Posterior cingulate gyrus (tissue), 11 donors: ENCODE data around the gene PPP4R4.

Experiments used
- DNase-seq, 10 donors: peaks; one replicate each; pipeline versions ENCODE4 v3.0.0 to v3.0.0-alpha.2; 2020 to 2021; ENCODE audit warnings: mixed read lengths in 3 of 10
- intact Hi-C: fragments of 100-400 bp; cut with DNase I; formaldehyde crosslinking; loops from one replicate; pipeline ENCODE4 v1.15.1; 2023

Gene PPP4R4, protein sequence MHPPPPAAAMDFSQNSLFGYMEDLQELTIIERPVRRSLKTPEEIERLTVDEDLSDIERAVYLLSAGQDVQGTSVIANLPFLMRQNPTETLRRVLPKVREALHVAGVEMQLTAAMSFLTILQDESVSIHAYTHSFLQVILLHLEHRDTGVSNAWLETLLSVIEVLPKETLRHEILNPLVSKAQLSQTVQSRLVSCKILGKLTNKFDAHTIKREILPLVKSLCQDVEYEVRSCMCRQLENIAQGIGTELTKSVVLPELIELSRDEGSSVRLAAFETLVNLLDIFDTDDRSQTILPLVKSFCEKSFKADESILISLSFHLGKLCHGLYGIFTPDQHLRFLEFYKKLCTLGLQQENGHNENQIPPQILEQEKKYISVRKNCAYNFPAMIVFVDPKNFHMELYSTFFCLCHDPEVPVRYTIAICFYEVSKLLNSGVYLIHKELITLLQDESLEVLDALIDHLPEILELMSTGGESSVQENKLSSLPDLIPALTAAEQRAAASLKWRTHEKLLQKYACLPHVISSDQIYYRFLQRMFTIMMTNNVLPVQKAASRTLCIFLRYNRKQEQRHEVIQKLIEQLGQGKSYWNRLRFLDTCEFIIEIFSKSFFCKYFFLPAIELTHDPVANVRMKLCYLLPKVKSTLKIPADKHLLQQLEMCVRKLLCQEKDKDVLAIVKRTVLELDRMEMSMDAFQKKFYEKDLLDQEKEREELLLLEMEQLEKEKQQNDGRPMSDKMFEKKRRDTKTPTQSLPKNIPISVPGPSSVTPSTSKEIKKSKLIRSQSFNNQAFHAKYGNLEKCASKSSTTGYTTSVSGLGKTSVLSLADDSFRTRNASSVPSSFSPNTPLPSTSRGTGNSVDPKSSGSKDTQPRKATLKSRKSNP

DNA sequence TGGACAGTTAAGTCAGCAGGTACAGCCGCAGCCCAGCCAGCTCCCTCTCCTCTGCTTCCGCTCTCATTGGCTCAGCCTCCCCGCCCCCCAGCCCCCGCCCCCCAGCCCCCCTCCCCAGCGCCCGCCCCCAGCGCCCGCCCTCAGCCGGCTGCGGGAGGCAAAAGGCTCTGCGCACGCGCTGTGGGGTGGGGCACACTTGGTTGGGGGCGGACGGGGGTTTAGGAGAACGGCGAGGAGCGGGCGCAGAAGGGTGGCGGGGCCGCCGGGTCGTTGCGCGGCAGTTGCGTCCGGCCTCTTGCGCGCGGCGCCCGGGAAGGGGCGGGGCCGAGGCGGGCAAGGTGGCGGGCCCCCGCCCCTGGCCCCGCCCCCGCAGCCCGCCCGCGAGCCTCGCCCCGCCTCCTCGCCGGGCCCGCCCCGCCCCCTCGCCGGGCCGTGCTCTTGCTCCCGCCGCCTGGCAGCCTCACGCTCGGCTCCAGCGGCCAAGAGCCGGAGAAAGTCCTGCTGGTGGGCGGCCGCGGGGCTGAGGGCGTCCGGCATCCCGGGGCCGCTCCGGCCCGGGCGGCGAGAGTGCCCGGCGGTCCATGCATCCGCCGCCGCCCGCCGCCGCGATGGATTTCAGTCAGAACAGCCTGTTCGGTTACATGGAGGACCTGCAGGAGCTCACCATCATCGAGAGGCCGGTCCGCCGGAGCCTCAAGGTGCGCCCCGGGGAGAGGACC, at the start of gene PPP4R4:
Gene PPP4R4, plus strand, starts transcription at position 438 of the 719 bp plus-strand sequence. Its CDS starts 144 bp downstream, at position 582.
- intact Hi-C loops, result loop anchor here (2.0 kb wide), 1 partner anchor 41 kb away; no protein-coding TSS in a partner anchor
- DNase-seq, result peak; percentile 72 to 96 (median 82)

DNA sequence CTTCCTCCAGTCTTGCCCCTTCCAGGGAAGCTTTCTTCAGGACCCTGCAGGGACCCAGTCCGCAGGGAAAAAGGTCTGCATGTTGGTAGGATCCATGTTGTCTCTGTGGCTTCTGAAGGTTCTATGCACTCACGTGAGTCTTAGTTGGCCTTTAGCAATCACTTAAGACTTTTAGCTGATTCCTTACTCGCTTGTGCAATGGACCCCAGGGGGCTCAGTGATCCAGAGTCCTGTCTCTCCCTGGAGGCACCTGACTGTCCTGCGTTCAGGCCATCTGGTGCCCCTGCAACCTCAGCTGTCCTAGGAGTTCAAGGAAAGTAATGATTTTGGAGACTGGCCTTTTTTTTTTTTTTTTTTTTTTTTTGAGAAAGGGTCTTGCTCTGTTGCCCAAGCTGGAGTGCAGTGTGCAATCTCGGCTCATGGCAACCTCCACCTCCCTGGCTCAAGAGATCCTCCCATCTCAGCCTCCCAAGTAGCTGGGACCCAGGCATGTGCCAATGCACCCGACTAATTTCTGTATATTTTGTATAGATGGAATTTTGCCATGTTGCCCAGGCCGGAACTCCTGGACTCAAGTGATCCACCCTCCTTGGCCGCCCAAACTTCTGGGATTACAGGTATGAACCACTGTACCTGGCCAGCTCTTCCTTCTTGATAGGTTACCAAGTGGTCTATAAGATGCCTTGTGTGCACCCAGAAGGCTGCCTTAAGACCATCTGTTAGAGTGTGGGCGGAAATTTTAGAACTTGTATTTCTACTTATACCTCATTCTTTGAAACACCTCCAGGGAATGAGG, 49.3 kb upstream of the PPP4R4 start:
- DNase-seq, result no peak
- intact Hi-C loops, result loop anchor here (5.0 kb wide), 1 partner anchor 42 kb away; the partner anchor contains the start of genes DDX24 and IFI27L1

DNA sequence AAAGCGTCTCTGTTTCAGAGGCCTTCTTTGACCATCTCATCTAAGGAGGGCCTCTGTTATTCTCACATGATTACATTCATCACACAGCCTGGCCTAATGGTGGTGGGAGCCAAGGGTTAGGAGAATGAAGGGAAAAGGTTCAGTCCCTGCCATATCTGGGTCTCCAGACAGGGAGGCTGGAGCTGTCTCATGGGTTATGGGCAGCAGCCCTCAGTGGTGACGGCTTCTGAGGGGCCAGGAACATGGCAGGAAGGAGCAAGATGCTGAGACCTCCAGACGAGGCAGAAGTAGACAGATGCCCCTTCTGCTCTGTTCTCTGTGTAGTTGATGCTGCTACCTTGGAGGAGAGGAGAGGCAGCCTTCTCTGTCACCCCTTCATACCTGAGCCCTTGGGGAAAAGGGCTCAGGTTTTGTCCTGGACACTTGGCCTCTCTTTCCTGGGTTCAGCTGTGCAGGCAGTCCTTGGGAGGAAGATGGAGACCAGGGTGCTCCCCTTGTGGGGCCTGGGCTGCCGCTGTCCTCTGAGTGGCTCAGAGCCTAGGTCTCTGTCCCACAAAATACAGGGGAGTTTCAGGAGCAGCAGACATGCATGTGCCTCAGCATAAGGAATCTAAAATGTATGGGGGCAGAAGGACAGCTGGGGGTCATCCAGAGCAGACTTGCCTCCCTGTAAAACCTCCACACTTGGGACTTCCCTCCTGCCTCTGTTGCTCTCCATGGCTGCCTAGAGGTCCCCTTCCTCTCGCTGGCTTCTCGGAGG, 48.3 kb upstream of the PPP4R4 start:
- no peak for DNase-seq
- intact Hi-C loops, result loop anchor here (5.0 kb wide), 1 partner anchor 44 kb away; the partner anchor contains the start of genes DDX24 and IFI27L1

DNA sequence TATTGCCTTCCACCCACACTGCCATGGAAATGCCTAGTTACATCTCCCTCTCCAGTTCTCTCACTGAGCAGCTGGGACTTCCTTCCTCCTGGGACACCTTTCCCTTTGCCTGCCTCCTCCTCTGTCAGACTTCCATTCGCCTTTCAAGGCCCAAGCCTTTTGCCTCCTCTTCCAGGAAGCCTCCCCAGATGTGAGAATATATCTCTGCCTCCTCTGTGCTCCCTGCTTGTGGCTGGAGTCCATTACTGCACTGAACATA, 47.8 kb upstream of the PPP4R4 start:
- no peak for DNase-seq
- intact Hi-C loops, result loop anchor here (5.0 kb wide), 1 partner anchor 44 kb away; the partner anchor contains the start of genes DDX24 and IFI27L1

DNA sequence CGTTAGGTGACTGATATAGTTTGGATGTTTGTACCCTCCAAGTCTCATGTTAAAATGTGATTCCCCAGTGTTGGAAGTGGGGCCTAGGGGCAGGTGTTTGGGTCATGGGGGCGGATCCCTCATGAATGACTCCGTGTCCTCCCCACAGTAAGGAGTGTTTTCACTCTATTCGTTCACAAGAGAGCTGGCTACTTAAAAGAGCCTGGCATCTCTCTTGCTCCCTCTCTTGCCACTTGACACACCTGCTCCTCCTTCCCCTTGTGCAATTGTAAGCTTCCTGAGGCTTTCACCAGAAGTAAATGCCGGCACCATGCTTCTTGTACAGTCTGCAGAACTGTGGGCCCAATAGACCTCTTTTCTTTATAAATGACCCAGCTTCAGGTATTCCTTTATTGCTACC, 47.3 kb upstream of the PPP4R4 start:
- intact Hi-C loops, result loop anchor here (5.0 kb wide), 1 partner anchor 44 kb away; the partner anchor contains the start of genes DDX24 and IFI27L1
- DNase-seq, result no peak

DNA sequence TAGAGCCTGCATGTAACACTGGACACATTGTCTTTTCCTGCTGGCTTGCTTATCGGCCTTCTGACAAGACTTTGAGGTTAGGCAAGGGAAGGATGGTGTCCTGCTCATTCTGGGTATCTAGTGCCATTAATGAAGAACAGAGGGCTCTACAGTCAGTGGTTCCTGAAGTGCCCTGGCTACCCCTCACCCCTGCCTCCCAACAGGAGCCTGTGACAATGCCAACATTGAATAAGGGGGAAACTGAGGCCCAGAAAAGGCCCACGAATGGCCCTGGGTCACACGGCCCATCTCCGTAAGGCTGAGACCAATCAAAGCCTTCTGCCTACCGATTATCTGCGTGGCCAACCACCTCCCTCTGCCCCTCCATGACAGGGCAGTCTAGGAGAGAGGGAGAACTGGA, 46.8 kb upstream of the PPP4R4 start:
- intact Hi-C loops, result loop anchor here (5.0 kb wide), 1 partner anchor 45 kb away; the partner anchor contains the start of genes DDX24 and IFI27L1
- no peak for DNase-seq

DNA sequence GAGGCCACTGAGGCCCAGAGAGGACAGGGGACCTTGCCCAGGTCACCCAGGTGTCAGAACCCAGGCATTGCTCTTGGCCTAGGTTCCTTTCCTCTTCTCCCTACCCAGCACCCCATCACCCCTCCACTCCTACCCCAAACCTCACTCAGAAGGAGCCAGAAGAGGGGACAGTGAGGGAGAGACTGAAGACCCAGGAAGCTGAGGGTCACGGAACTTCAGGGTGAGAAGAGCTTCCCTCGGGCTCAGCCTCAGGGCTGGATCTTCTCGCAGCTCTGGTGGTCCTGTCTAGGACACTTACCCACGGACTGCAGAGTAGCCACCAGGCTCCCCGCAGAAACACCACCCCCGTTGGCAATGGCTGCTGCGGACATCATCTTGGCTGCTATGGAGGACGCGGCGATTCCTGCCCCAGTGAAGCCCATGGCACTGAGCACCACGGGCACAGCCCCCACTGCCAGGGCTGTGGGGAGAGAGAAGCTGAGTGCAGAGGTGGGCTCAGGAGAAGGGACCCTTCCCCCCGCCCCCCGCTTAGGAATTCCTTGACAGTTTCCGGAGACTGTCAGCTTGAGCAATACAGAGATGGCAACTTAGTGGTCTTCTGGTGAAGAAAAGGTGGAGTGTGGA, 45.8 kb upstream of the PPP4R4 start:
- DNase-seq, result no peak
- intact Hi-C loops, result loop anchor here (5.0 kb wide), 1 partner anchor 46 kb away; the partner anchor contains the start of genes DDX24 and IFI27L1

DNA sequence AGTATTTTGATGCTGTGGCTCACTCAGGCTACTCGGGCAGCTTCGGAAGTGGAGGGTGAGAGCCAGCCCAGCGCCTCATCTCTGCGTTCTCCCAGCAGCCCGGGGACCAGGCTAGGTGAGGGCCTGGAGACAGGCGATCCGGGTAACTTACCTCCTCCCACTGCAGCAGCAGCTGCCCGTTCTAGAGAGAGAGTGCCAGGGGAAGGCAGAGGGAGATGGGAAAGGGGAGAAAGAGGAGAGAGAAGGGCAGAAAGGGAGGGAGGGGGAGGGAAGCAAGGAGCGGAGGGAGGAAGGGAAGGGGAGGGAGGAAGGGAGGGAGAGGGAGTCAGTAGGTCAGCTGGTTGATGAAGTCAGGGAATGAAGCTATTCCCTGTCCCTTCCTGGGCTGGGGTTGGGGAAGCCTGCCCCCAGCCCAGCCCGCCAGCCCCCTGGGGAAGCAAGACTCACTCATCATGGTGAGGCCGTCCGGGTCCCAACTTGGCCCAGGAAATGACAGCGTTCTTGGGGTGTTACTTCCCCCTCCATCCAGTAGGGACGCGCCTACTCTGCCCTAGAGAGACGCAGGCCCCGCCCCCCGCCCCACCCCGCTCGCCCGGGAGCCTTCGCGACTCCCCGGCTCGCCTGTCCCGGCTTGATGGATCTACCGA, 44.9 kb upstream of the PPP4R4 start, which contains the start of gene IFI27L2:
Gene IFI27L2, minus strand, starts transcription at position 494 of the 647 bp plus-strand sequence. Its CDS starts 40 bp downstream, at position 454.
- DNase-seq, result peak; percentile 57 to 94 (median 72)
- intact Hi-C loops, result loop anchor here (5.0 kb wide), 1 partner anchor 47 kb away; the partner anchor contains the start of genes DDX24 and IFI27L1

DNA sequence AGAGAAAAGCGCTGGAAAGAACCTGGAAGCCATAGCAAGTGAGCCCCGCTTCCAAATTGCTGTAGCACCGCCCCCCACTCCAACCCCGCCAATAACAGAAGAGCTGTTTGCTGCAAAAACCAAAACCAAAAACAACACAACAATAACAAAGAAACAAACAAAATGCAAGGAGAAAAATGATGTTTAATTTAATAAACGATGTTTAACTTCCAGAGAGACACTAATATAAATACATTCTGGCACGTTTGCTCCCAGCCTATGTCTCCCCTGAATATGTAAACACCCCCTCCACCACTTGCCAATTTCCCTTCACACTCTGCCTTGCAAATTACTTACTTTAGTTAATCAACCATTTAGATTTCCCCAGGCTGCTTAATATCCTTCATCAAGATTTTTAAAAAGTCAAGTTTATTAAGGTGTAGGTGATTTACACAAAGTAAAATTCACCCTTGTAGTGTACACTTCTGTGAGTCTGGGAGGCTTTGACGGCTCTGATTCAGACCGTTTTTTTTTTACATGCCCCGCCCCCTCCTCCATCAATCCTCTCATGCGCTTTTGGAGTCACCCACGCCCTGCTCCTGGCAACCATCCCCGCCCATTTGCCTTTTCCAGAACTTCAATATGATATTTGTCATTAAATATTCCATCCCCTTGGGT, 44.2 kb upstream of the PPP4R4 start:
- intact Hi-C loops, result loop anchor here (2.0 to 5.0 kb wide), 2 partner anchors 48 to 357 kb away; partner anchors contain the start of genes DDX24 and IFI27L1
- DNase-seq, result no peak

DNA sequence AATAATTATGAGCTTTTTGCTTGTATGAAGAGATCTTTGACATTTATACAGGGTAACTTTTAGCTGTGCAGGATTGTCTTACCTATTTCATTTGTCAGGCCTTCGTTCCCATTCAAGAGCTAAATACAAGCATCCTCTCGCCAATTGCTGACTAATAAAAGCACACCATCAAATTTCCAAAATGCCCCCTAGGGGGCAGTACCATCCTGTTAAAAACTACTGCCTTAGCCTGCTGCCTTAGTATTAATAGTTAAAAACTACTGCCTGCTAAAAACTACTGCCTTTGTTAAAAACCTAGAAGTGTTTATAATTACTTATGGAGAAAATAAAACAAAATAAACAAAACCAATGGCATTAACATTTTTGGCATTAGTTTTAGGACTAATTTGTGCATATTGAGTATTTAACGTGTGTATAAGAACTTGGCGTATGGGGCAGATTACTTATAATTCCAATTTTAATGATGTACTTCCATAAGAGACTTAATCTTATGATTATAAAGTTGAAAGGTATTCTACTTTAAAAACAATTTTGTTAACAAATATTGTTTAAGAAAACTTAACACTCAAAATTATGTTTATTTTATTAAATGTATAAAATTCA, 41.7 kb upstream of the PPP4R4 start:
- intact Hi-C loops, result loop anchor here (2.0 kb wide), 1 partner anchor 42 kb away; the partner anchor contains the start of gene PPP4R4
- DNase-seq, result peak in 4 of 10 donors; percentile 32 to 62 (median 54)

DNA sequence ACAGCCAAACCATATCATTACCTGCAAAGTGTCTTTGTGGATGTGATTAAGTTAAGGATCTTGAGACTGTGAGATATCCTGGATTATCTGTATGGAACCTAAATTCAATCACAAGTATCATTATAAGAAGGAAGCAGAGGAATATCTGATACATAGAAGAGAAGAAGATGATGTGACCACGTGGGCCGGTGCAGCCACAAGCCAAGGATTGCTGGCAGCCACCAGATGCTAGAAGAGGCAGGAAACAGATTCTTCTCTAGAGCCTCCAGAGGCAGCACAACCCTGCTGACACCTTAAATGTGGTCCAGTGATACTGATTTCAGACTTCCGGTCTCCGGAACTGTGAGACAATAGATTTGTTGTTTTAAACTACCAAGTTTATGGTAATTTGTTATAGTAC, 38.6 kb upstream of the PPP4R4 start:
- no peak for DNase-seq
- intact Hi-C loops, result loop anchor here (5.0 kb wide), 1 partner anchor 198 kb away; no protein-coding TSS in a partner anchor

DNA sequence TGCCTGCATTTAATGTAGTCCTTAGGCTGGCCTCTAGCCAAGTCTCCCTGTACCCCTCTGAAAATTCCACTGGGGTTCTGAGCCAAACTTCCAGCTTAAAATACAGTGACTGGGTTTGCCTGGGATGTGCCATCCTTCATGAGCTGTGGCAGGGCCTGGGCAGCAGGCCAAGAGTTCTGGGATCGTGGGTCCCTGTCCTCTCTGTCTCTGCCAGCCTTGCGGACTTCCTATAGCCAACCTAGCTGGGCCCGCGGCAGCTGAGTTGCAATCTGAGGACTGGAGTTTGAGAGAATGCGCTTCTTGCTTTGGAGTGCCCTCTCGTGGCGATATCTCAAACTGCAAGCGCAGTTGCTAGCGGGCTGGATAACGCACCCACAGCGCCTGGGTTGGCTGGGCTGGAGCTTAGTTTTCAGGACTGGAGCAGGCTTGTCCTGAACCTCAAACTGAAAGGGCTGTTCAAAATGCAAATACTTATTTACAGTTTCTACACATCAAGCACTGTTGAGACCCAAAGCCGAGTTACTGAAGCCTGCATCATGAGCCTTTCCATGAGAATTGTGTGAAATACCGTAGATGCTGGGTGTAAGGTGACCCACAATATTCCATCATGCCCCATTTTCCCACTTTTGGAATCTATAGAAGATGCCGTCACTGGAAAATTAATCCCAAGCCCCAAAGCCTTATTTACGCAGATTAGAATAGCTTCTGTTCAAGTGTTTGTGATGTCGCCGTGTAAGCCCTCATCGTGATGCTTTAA, 37.4 kb upstream of the PPP4R4 start:
- DNase-seq, result peak; percentile 79 to 97 (median 94)

DNA sequence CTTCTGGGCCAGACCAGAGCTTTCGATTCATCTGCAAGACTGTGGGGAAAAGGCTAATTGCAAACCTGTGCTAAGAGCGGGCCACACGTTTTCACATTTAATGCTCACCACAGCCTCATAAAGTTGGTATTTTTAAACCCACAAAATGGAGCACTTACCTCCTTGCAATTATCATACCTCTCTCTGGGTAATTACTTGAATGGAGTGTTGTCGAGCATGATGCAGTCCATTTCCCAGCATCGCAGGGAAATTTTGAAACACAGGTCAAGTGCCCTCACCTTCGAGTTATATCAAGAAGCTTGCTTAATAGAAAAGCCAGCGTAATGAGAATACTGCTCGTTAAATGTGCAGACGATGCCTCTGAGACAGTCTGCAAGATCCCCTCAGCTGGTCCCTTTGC, 35.9 kb upstream of the PPP4R4 start:
- intact Hi-C loops, result loop anchor here (5.0 kb wide), 1 partner anchor 201 kb away; no protein-coding TSS in a partner anchor
- DNase-seq, result no peak

More for the DNA sequence above, 37.4 kb upstream of the PPP4R4 start:
- intact Hi-C loops, result loop anchor here (1.0 to 5.0 kb wide), 5 partner anchors 44 to 199 kb away; partner anchors contain the start of genes DDX24 and IFI27L1

DNA sequence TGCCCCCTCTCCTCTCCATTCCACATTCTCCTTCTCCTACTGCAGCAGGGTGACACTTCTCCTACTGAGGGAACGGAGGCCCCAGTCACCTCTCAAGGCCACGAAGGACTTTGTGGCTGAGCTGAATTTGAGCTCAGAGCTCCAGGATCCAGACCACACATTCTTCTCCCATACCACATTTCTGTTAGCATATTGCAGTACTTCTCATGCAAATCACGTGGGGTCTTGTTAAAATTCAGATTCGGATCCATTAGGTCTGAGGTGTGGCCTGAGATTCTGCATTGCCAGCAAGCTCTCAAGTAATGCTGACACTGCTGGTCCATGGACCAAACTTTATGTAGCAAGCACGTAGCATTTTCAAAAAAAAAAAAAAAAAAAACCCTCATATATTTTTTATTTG, 35.1 kb upstream of the PPP4R4 start:
- intact Hi-C loops, result loop anchor here (5.0 kb wide), 1 partner anchor 202 kb away; no protein-coding TSS in a partner anchor
- DNase-seq, result no peak

DNA sequence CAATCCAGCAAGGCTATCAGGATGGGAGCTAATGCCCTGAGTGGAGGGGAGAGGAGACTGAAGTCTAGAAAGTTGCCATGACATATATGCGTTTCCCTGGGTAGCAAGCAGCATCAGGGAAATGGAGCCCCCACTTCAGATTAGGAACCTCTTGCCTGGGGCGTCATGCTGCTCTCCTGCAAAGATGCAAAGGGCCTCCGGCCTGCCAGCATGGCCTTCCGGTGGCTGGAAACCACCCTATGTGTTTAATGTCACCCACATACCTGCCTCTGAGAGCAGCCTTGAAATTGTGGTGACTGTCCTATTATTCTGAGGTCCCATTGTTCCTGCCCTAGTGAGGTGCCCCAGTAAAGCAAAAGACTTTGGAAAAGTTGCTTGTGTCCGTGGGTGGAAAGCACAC, 34.7 kb upstream of the PPP4R4 start:
- intact Hi-C loops, result loop anchor here (5.0 kb wide), 1 partner anchor 202 kb away; no protein-coding TSS in a partner anchor
- DNase-seq, result no peak
